ENCODE measurements around the gene MAEA.

MAEA gene

GRCh38 chr4:1382776-1383727 is 93.4 kb downstream of the MAEA start:
- no peak overlapping the region for H3K4me3 ChIP-seq (ENCODE audit: low read depth, low read length)
- CTCF ChIA-PET, result no interaction called here
- POLR2A ChIA-PET, result no interaction called here
- DNase-seq (ENCODE audit: low read depth, low spot score), result no peak
- TF ChIP-seq CTCF (IDR thresholded peaks at IDR 0.05; ENCODE audit: insufficient read depth, low read length, missing control alignments), result no peak

GRCh38 chr4:1383728-1384591 is 94.3 kb downstream of the MAEA start:
- ChIA-PET POLR2A (no interaction called here), CTCF (no interaction called here)
- TF ChIP-seq CTCF (IDR thresholded peaks at IDR 0.05; ENCODE audit: insufficient read depth, low read length, missing control alignments), result no peak
- no peak overlapping the region for H3K4me3 ChIP-seq (ENCODE audit: low read depth, low read length)
- DNase-seq (ENCODE audit: low read depth, low spot score), result no peak

- no peak for DNase-seq (ENCODE audit: low read depth, low spot score)
- POLR2A ChIA-PET, result no interaction called here
- CTCF ChIA-PET, result no interaction called here
- H3K4me3 ChIP-seq (ENCODE audit: low read depth, low read length), result no peak overlapping the region
- TF ChIP-seq CTCF (IDR thresholded peaks at IDR 0.05; ENCODE audit: insufficient read depth, low read length, missing control alignments), result no peak
Observed at GRCh38 chr4:1384675-1385372, 95.1 kb downstream of the MAEA start.

GRCh38 chr4:1385373-1386340 is 96.0 kb downstream of the MAEA start:
- DNase-seq (ENCODE audit: low read depth, low spot score), result no peak
- no peak for TF ChIP-seq CTCF (IDR thresholded peaks at IDR 0.05; ENCODE audit: insufficient read depth, low read length, missing control alignments)
- no peak overlapping the region for H3K4me3 ChIP-seq (ENCODE audit: low read depth, low read length)
- ChIA-PET CTCF (no interaction called here), POLR2A (no interaction called here)

Measured in AG04449 (cell line).